GM12878 (cell line): ENCODE measurements around the gene HPS5. TPM values are rescaled to one million over a fixed set of nuclear protein-coding genes. Genes with fewer than 3 reads are reported as not detected.
"Not testable (repeated sequence)": the region's sequence is repeated elsewhere in the genome, so short reads cannot be mapped to it uniquely, and the experiment has no call there.

Source experiments
- ATAC-seq: fragments of 200-7000 bp; cut with Tn5 transposase; 3 replicates; pipeline ENCODE4 v1.9.1; 2020; ENCODE audit warnings: mild to moderate bottlenecking, moderate library complexity
- BruUV-seq: library from RNA; stranded (reverse); fragments of 400-500 nt; replicated peaks from 2 replicates; lab custom pipeline; 2021; lab: Mats Ljungman, UMichigan
- CTCF ChIA-PET: fragments of 300-600 bp; sonication (Branson Sonifier 250); formaldehyde crosslinking; extraction: SDS; loops from one replicate; lab custom pipeline; 2021; ENCODE audit warnings: inconsistent platforms; lab: Yijun Ruan, JAX
- POLR2A ChIA-PET: fragments of 350-600 bp; formaldehyde crosslinking; extraction: SDS; loops from one replicate; lab custom pipeline; 2021; ENCODE audit warnings: inconsistent platforms; lab: Charles Lee
- RAD21 ChIA-PET: fragments of 300-600 bp; sonication (Branson Sonifier 250); formaldehyde crosslinking; loops from one replicate; lab custom pipeline; 2023; ENCODE audit warnings: antibody characterized with exemption; ENCODE audit not compliant: unreplicated experiment; lab: Charles Lee
- SMC1A ChIA-PET: fragments of 300-600 bp; sonication (Branson Sonifier 250); formaldehyde crosslinking; loops from one replicate; lab custom pipeline; 2023; ENCODE audit not compliant: unreplicated experiment, uncharacterized antibody; lab: Charles Lee
- DNase-seq: peaks from one replicate; pipeline ENCODE4 v3.0.0-alpha.2; 2011; ENCODE audit warnings: low read depth, low spot score
- FAIRE-seq: peaks from 3 replicates; lab custom pipeline; 2011; peaks lifted over from hg19 to GRCh38; lab: Jason Lieb, UNC
- H2AFZ ChIP-seq: 2 replicates; pipeline ENCODE4 v1.6.0; 2011; ENCODE audit warnings: low read depth, low read length, control low read depth; ENCODE audit not compliant: control insufficient read depth
- H3K27ac ChIP-seq: 2 replicates; pipeline ENCODE4 v1.5.1; 2011; ENCODE audit warnings: control low read depth; ENCODE audit not compliant: control insufficient read depth, insufficient read depth
- H3K27me3 ChIP-seq, 2 experiments: replicated peaks in 1 of 2; 2 replicates each; pipeline versions ENCODE4 v1.6.0 to v1.6.1; 2011; ENCODE audit warnings: low read length in 1 of 2; ENCODE audit not compliant: control insufficient read depth in 2 of 2, insufficient read depth in 2 of 2
- H3K36me3 ChIP-seq, 2 experiments: 2 replicates each; pipeline ENCODE4 v1.5.1; 2011; ENCODE audit warnings: low read length in 1 of 2; ENCODE audit not compliant: control insufficient read depth in 2 of 2, insufficient read depth in 2 of 2
- H3K4me1 ChIP-seq: 2 replicates; pipeline ENCODE4 v1.6.1; 2011; ENCODE audit warnings: mild to moderate bottlenecking, low read length, moderate library complexity, mixed read lengths; ENCODE audit not compliant: control insufficient read depth, insufficient read depth
- H3K4me2 ChIP-seq: 2 replicates; pipeline ENCODE4 v1.6.0; 2011; ENCODE audit warnings: control low read depth; ENCODE audit not compliant: control insufficient read depth, insufficient read depth
- H3K4me3 ChIP-seq: fragments of 200-600 bp; sonication (generic); 2 replicates; pipeline ENCODE4 v1.5.1; 2016
- H3K79me2 ChIP-seq: 2 replicates; pipeline ENCODE4 v1.6.0; 2011; ENCODE audit warnings: low read length; ENCODE audit not compliant: control insufficient read depth, insufficient read depth
- H3K9ac ChIP-seq: 2 replicates; pipeline ENCODE4 v1.8.0; 2011; ENCODE audit warnings: low read length, control low read depth, mixed read lengths; ENCODE audit not compliant: control insufficient read depth, insufficient read depth
- H3K9me3 ChIP-seq: replicated peaks from 3 replicates; pipeline ENCODE4 v1.5.1; 2011; ENCODE audit warnings: mild to moderate bottlenecking, low read length; ENCODE audit not compliant: control insufficient read depth, insufficient read depth
- H4K20me1 ChIP-seq: 2 replicates; pipeline ENCODE4 v1.6.0; 2011; ENCODE audit not compliant: control insufficient read depth, insufficient read depth
- BHLHE40 ChIP-seq, 2 experiments: fragments of 450-650 bp in 1 of 2; IDR thresholded peaks; 2 replicates each; pipeline ENCODE4 v1.6.1; 2011 to 2017; ENCODE audit warnings: low read depth in 2 of 2, borderline replicate concordance in 1 of 2, improper control_type of control experiment in 1 of 2, low read length in 1 of 2, mild to moderate bottlenecking in 1 of 2
- CREB1 ChIP-seq: IDR thresholded peaks from 2 replicates; pipeline ENCODE4 v1.6.1; 2012; ENCODE audit warnings: low read depth, mild to moderate bottlenecking, inconsistent platforms
- EP300 ChIP-seq, 2 experiments: fragments of 150-350 bp in 1 of 2; IDR thresholded peaks; 2 replicates each; pipeline ENCODE4 v1.6.1; 2011 to 2012; ENCODE audit warnings: low read depth in 2 of 2, low read length in 2 of 2, borderline replicate concordance in 1 of 2, improper control_type of control experiment in 1 of 2, inconsistent platforms in 1 of 2; ENCODE audit not compliant: control insufficient read depth in 1 of 2
- PBX3 ChIP-seq: IDR thresholded peaks from 2 replicates; pipeline ENCODE4 v1.6.1; 2011; ENCODE audit warnings: mild to moderate bottlenecking, low read depth, low read length, moderate library complexity; ENCODE audit not compliant: insufficient replicate concordance
- PKNOX1 ChIP-seq: fragments of 450-650 bp; IDR thresholded peaks from 2 replicates; pipeline ENCODE4 v1.6.1; 2016; ENCODE audit warnings: mild to moderate bottlenecking
- SMARCA5 ChIP-seq: fragments of 450-650 bp; IDR thresholded peaks from 2 replicates; pipeline ENCODE4 v1.6.1; 2017; ENCODE audit warnings: mild to moderate bottlenecking
- ZNF622 ChIP-seq: fragments of 450-650 bp; IDR thresholded peaks from 2 replicates; pipeline ENCODE4 v1.6.1; 2017; ENCODE audit warnings: mild to moderate bottlenecking, inconsistent platforms
- WGBS: methylation state at CpG from one replicate; pipeline ENCODE4 v1.1.6; 2016; ENCODE audit warnings: low lambda C conversion rate; ENCODE audit not compliant: insufficient replicate concordance, insufficient coverage; ENCODE audit errors: missing lambda C conversion rate; 5-methylcytosine and 5-hydroxymethylcytosine counted together
- in situ Hi-C: fragments of 300-500 bp; cut with MboI; formaldehyde crosslinking; loops from 9 replicates; pipeline ENCODE4 v1.14.3; 2018; ENCODE audit warnings: mixed read lengths
- intact Hi-C: fragments of 100-400 bp; cut with micrococcal nuclease; formaldehyde crosslinking; loops from one replicate; pipeline ENCODE4 v1.14.2; 2022; ENCODE audit not compliant: unreplicated experiment
- polyA plus RNA-seq, 11 experiments: library from polyadenylated mRNA; depleted of rRNA in 4 of 11; unstranded in 6 of 11; stranded (reverse) in 5 of 11; fragments of >200 nt; fragmentation: Nextera tagmentation in 4 of 11; fragmentation: Illumina TruSeq in 1 of 11; extraction: Ambion mirVana in 4 of 11; extraction: Trizol in 1 of 11; gene quantifications; 1 replicate in 1 of 11; 2 replicates in 10 of 11; pipeline versions ENCODE4 v1.2.1 to v1.2.3, GENCODE V29; 2011 to 2016; ENCODE audit warnings: inconsistent platforms in 2 of 11, missing spikeins in 2 of 11, low read depth in 1 of 11
- total RNA-seq, 4 experiments: library from RNA; depleted of rRNA in 3 of 4; stranded (reverse); fragments of >200 nt in 3 of 4; fragmentation: Illumina TruSeq in 1 of 4; extraction: Trizol in 1 of 4; gene quantifications; 2 replicates each; pipeline versions ENCODE4 v1.2.1 to v1.2.3, GENCODE V29; 2013 to 2021
- TF ChIP-seq, protein P1 (sequence below): fragments of 450-650 bp; IDR thresholded peaks from 2 replicates; pipeline ENCODE4 v1.6.1; 2016; ENCODE audit warnings: mild to moderate bottlenecking

Gene HPS5
- total and polyA plus RNA-seq, 10 of the 15 experiments (the other 5 are each of a cell fraction or from before 2014, with no cell fraction given), result 11.9 to 32.6 (median 23.5) TPM

GRCh38 chr11:18323881-18324280, 1.9 kb upstream of the HPS5 start:
- Histone ChIP-seq H3K9ac (peak overlapping the region; percentile 96), H3K4me2 (peak overlapping the region; percentile 75), H3K79me2 (peaks cover 91% of the 10 kb centered on the region), H3K4me3 (peak overlapping the region; percentile 95)
- FAIRE-seq, H2AFZ ChIP-seq, H3K36me3 ChIP-seq, POLR2A ChIA-PET, H3K4me1 ChIP-seq, H3K9me3 ChIP-seq, H4K20me1 ChIP-seq, DNase-seq, RAD21 ChIA-PET, H3K27me3 ChIP-seq, BruUV-seq, ATAC-seq, SMC1A ChIA-PET: not testable (repeated sequence)
- WGBS, result 68% methylated on average over 11 of the region's 11 CpGs
- CTCF ChIA-PET, result interaction anchor here (1.0 kb wide), 1 partner anchor 80 kb away, joined by 4 read pairs; no protein-coding TSS in a partner anchor
- intact Hi-C loops, result loop anchor here (5.0 to 10.0 kb wide), 2 partner anchors 203 to 311 kb away; partner anchors contain the start of genes SPTY2D1 and TSG101
- TF ChIP-seq, protein P1, sequence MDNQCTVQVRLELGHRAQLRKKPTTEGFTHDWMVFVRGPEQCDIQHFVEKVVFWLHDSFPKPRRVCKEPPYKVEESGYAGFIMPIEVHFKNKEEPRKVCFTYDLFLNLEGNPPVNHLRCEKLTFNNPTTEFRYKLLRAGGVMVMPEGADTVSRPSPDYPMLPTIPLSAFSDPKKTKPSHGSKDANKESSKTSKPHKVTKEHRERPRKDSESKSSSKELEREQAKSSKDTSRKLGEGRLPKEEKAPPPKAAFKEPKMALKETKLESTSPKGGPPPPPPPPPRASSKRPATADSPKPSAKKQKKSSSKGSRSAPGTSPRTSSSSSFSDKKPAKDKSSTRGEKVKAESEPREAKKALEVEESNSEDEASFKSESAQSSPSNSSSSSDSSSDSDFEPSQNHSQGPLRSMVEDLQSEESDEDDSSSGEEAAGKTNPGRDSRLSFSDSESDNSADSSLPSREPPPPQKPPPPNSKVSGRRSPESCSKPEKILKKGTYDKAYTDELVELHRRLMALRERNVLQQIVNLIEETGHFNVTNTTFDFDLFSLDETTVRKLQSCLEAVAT, result peak; percentile 72
- TF ChIP-seq, all 136 proteins: peak for 1; not testable (repeated sequence) for 135
- in situ Hi-C loops, result not testable (repeated sequence)
- peak overlapping the region; percentile 66 for H3K27ac ChIP-seq

- FAIRE-seq, result no peak
Observed at GRCh38 chr11:18322818-18323570, 1.1 kb upstream of the HPS5 start.

More at GRCh38 chr11:18322818-18323570, 1.1 kb upstream of the HPS5 start:
- peak overlapping the region; percentile 75 for H3K4me2 ChIP-seq
- WGBS, result 12% methylated on average over 18 of the region's 18 CpGs
- TSS peak; percentile 68 for BruUV-seq
- POLR2A ChIA-PET, result interaction anchor here (0.6 to 4.5 kb wide), 5 partner anchors 10 to 201 kb away, joined by 3 to 59 read pairs (median 8); partner anchors contain the start of gene LDHA
- peaks cover 96% of the 10 kb centered on the region for H3K79me2 ChIP-seq
- ATAC-seq (no peak), DNase-seq (no peak)
- CTCF ChIA-PET, result interaction anchor here (0.6 to 4.0 kb wide), 4 partner anchors 11 to 78 kb away, joined by 3 to 44 read pairs (median 6); no protein-coding TSS in a partner anchor
- H3K4me1 ChIP-seq, result 0 out of 2 replicates have a peak, but pooled peaks cover 2% of the 10 kb centered on the region
- H3K27me3 ChIP-seq, result no peaks in the 10 kb centered on the region
- intact Hi-C loops, result loop anchor here (1.0 to 10.0 kb wide), 3 partner anchors 71 to 312 kb away; partner anchors contain the start of genes LDHA, SPTY2D1 and TSG101
- no peaks in the 10 kb centered on the region for H4K20me1 ChIP-seq
- H3K36me3 ChIP-seq, result no peaks in the 10 kb centered on the region; a peak in 1 of 4 replicates
- no peak overlapping the region for H2AFZ ChIP-seq
- no peak for TF ChIP-seq ZNF622
- no peak for TF ChIP-seq EP300 (IDR thresholded peaks at IDR 0.05; ENCODE audit: borderline replicate concordance in 1 of 2, control insufficient read depth in 1 of 2, low read depth in 2 of 2, low read length in 2 of 2)
- TF ChIP-seq PBX3, result peak; percentile 10
- TF ChIP-seq BHLHE40 (IDR thresholded peaks at IDR 0.05; ENCODE audit: borderline replicate concordance in 1 of 2, low read depth in 2 of 2, low read length in 1 of 2), result peak in 1 of 2 experiments; percentile 6; a peak in 1 of 4 replicates
- no peak for TF ChIP-seq SMARCA5
- no peak for TF ChIP-seq CREB1
- TF ChIP-seq PKNOX1, result peak; percentile 76
- H3K9ac ChIP-seq, result peak overlapping the region; percentile 96
- peak overlapping the region; percentile 95 for H3K4me3 ChIP-seq
- SMC1A ChIA-PET, result interaction anchor here (1.0 to 4.4 kb wide), 3 partner anchors 16 to 73 kb away, joined by 6 to 29 read pairs (median 21); no protein-coding TSS in a partner anchor
- in situ Hi-C loops, result no loop called here
- H3K27ac ChIP-seq, result peak overlapping the region; percentile 66
- H3K9me3 ChIP-seq, result no peaks in the 10 kb centered on the region
- RAD21 ChIA-PET, result interaction anchor here (0.6 to 4.1 kb wide), 6 partner anchors 30 to 917 kb away, joined by 3 to 16 read pairs (median 3); partner anchors contain the start of gene TSG101
